Mucosa of descending colon (tissue), 3 donors: ENCODE measurements around the gene NRM. TPM values are rescaled to one million over a fixed set of nuclear protein-coding genes. Genes with fewer than 3 reads are reported as not detected.
A peak's percentile ranks its signal among the peaks of the same experiment; 100 is the strongest.

Source experiments
- ATAC-seq: fragments of 200-7000 bp; cut with Tn5 transposase; one replicate; pipeline ENCODE4 v1.9.1; 2020; ENCODE audit warnings: mild to moderate bottlenecking, moderate library complexity
- DNase-seq, 3 donors: peaks; one replicate each; pipeline ENCODE4 v3.0.0-alpha.2; 2020
- H3K36me3 ChIP-seq: fragments of 200-600 bp; one replicate; pipeline ENCODE4 v1.8.0; 2021; ENCODE audit warnings: low read depth, mild to moderate bottlenecking
- H3K4me1 ChIP-seq: fragments of 200-600 bp; one replicate; pipeline ENCODE4 v1.8.0; 2021; ENCODE audit warnings: low read depth, mild to moderate bottlenecking
- H3K4me3 ChIP-seq: fragments of 200-600 bp; one replicate; pipeline ENCODE4 v1.8.0; 2021; ENCODE audit warnings: mild to moderate bottlenecking
- H3K9me3 ChIP-seq: fragments of 200-600 bp; one replicate; pipeline ENCODE4 v1.8.0; 2021; ENCODE audit warnings: mild to moderate bottlenecking
- CTCF ChIP-seq: fragments of 200-600 bp; IDR thresholded peaks from one replicate; pipeline ENCODE4 v1.8.0; 2022; ENCODE audit warnings: antibody characterized with exemption, mild to moderate bottlenecking
- intact Hi-C, 2 donors: fragments of 100-400 bp; cut with DNase I in 1 of 2; cut with micrococcal nuclease in 1 of 2; formaldehyde crosslinking; loops; one replicate each; pipeline versions ENCODE4 v1.11.0 to v1.11.1; 2022; cut with DNase I, micrococcal nuclease
- total RNA-seq, 3 donors: library from RNA; stranded (reverse); fragmentation: NEBNext Ultra II Directional in 2 of 3; extraction: Animal tissue kit (Norgen Biotek cat#: 25700) in 2 of 3; gene quantifications; one replicate each; pipeline versions ENCODE4 v1.2.1 to v1.2.4, GENCODE V29; 2021 to 2023
- donor health status: DM: no; HTN: no; CAD: no; lungs with moderate emphysema.
- donor health status: DM: no; HTN: no; CAD: no.
- donor health status: DM: no; HTN: yes; CAD: no.

NRM gene
- total RNA-seq, 3 donors from 2014 or later = 4.3 to 10.2 (median 6.1) TPM

GRCh38 chr6:30683980-30684338 lies 6.8 kb downstream of the NRM start:
- no peak for ATAC-seq
- DNase-seq = no peak
- no peak for TF ChIP-seq CTCF
- H3K4me3 ChIP-seq = no peak overlapping the region
- intact Hi-C loops = no loop called here
- H3K4me1 ChIP-seq = peaks cover 21% of the 10 kb centered on the region
- H3K9me3 ChIP-seq = no peaks in the 10 kb centered on the region
- no peaks in the 10 kb centered on the region for H3K36me3 ChIP-seq

- DNase-seq = peak in 1 of 3 donors; percentile 53
- H3K4me3 ChIP-seq = peak overlapping the region; percentile 14
- ATAC-seq = no peak
- TF ChIP-seq CTCF = no peak
- H3K36me3 ChIP-seq = no peaks in the 10 kb centered on the region
- no peaks in the 10 kb centered on the region for H3K9me3 ChIP-seq
- peaks cover 24% of the 10 kb centered on the region for H3K4me1 ChIP-seq
- intact Hi-C loops = no loop called here
Observed at GRCh38 chr6:30683183-30683979, 7.4 kb downstream of the NRM start.

- peaks cover 18% of the 10 kb centered on the region for H3K4me1 ChIP-seq
- intact Hi-C loops = no loop called here
- H3K4me3 ChIP-seq = peak overlapping the region; percentile 14
- H3K36me3 ChIP-seq = no peaks in the 10 kb centered on the region
- H3K9me3 ChIP-seq = no peaks in the 10 kb centered on the region
- DNase-seq (peak; percentile 79 to 96 (median 84)), ATAC-seq (peak; percentile 57)
- no peak for TF ChIP-seq CTCF
Observed at GRCh38 chr6:30682143-30683117, 8.4 kb downstream of the NRM start.

- Histone ChIP-seq H3K36me3 (no peaks in the 10 kb centered on the region), H3K9me3 (no peaks in the 10 kb centered on the region), H3K4me1 (peaks cover 17% of the 10 kb centered on the region), H3K4me3 (no peak overlapping the region)
- DNase-seq (peak in 1 of 3 donors; percentile 17), ATAC-seq (no peak)
- no peak for TF ChIP-seq CTCF
- intact Hi-C loops = loop anchor here in 1 of 2 donors (2.0 kb wide), 1 partner anchor 41 kb away; no protein-coding TSS in a partner anchor
Observed at GRCh38 chr6:30681766-30682142, 9.0 kb downstream of the NRM start.

- DNase-seq = peak in 1 of 3 donors; percentile 17
- intact Hi-C loops = loop anchor here (2.0 kb wide), 1 partner anchor 43 kb away; no protein-coding TSS in a partner anchor
- peaks cover 17% of the 10 kb centered on the region for H3K4me1 ChIP-seq
- H3K36me3 ChIP-seq = no peaks in the 10 kb centered on the region
- no peak for ATAC-seq
- no peak for TF ChIP-seq CTCF
- no peaks in the 10 kb centered on the region for H3K9me3 ChIP-seq
- no peak overlapping the region for H3K4me3 ChIP-seq
Observed at GRCh38 chr6:30679765-30680535, 10.8 kb downstream of the NRM start.
